HG02763 (cell line): Measurements from ENCODE around the gene COA1.
"Not testable (repeated sequence)": the region's sequence is repeated elsewhere in the genome, so short reads cannot be mapped to it uniquely, and the experiment has no call there.

Source experiments
- ATAC-seq: cut with Tn5 transposase; IDR thresholded peaks from one replicate; pipeline ENCODE4 v1.9.1; 2021; ENCODE audit warnings: mild to moderate bottlenecking, moderate library complexity; ENCODE audit not compliant: unreplicated experiment

The COA1 gene

GRCh38 chr7:43637114-43637806, 92.1 kb downstream of the COA1 start:
- ATAC-seq = no peak

GRCh38 chr7:43636093-43636492, 93.2 kb downstream of the COA1 start:
- ATAC-seq = no peak

- ATAC-seq = no peak
Observed at GRCh38 chr7:43634384-43634783, 94.9 kb downstream of the COA1 start.

- ATAC-seq = no peak
Observed at GRCh38 chr7:43632746-43633145, 96.6 kb downstream of the COA1 start.

- no peak for ATAC-seq
Observed at GRCh38 chr7:43631559-43631958, 97.8 kb downstream of the COA1 start.

GRCh38 chr7:43630482-43630881, 98.8 kb downstream of the COA1 start:
- ATAC-seq = no peak

GRCh38 chr7:43629857-43630256, 99.5 kb downstream of the COA1 start:
- ATAC-seq = no peak

GRCh38 chr7:43628431-43628830, 100.9 kb downstream of the COA1 start:
- ATAC-seq = no peak

GRCh38 chr7:43627798-43628197, 101.5 kb downstream of the COA1 start:
- not testable (repeated sequence) for ATAC-seq

GRCh38 chr7:43626695-43627094, 102.6 kb downstream of the COA1 start:
- no peak for ATAC-seq

- ATAC-seq = no peak
Observed at GRCh38 chr7:43625980-43626379, 103.3 kb downstream of the COA1 start.

GRCh38 chr7:43625453-43625852, 103.9 kb downstream of the COA1 start:
- ATAC-seq = peak; percentile 45

GRCh38 chr7:43624156-43624555, 105.2 kb downstream of the COA1 start:
- no peak for ATAC-seq

- no peak for ATAC-seq
Observed at GRCh38 chr7:43621729-43622448, 107.4 kb downstream of the COA1 start.

GRCh38 chr7:43619213-43620012, 109.9 kb downstream of the COA1 start:
- ATAC-seq = no peak

GRCh38 chr7:43618073-43618472, 111.2 kb downstream of the COA1 start:
- ATAC-seq = no peak

- no peak for ATAC-seq
Observed at GRCh38 chr7:43616977-43617376, 112.3 kb downstream of the COA1 start.

- no peak for ATAC-seq
Observed at GRCh38 chr7:43615558-43616145, 113.7 kb downstream of the COA1 start.

GRCh38 chr7:43612599-43613589, 116.4 kb downstream of the COA1 start:
- no peak for ATAC-seq

GRCh38 chr7:43612128-43612527, 117.2 kb downstream of the COA1 start:
- ATAC-seq = no peak
